Measurements from ENCODE around the gene CLASP1.
"Not testable (repeated sequence)": the region's sequence is repeated elsewhere in the genome, so short reads cannot be mapped to it uniquely, and the experiment has no call there.

GRCh38 chr2:121297866-121298265 is 351.4 kb downstream of the CLASP1 start:
- TF ChIP-seq, protein P1, sequence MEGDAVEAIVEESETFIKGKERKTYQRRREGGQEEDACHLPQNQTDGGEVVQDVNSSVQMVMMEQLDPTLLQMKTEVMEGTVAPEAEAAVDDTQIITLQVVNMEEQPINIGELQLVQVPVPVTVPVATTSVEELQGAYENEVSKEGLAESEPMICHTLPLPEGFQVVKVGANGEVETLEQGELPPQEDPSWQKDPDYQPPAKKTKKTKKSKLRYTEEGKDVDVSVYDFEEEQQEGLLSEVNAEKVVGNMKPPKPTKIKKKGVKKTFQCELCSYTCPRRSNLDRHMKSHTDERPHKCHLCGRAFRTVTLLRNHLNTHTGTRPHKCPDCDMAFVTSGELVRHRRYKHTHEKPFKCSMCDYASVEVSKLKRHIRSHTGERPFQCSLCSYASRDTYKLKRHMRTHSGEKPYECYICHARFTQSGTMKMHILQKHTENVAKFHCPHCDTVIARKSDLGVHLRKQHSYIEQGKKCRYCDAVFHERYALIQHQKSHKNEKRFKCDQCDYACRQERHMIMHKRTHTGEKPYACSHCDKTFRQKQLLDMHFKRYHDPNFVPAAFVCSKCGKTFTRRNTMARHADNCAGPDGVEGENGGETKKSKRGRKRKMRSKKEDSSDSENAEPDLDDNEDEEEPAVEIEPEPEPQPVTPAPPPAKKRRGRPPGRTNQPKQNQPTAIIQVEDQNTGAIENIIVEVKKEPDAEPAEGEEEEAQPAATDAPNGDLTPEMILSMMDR (IDR thresholded peaks at IDR 0.05): peak in 1 of 12 donors; percentile 1
- TF ChIP-seq POLR2A (IDR thresholded peaks at IDR 0.05): not testable (repeated sequence)

Data from heart left ventricle (tissue), 13 donors.